Heart left ventricle (tissue), 16 donors: ENCODE measurements around the gene TRIP11. TPM values are rescaled to one million over a fixed set of nuclear protein-coding genes. Genes with fewer than 3 reads are reported as not detected.
"Not testable (repeated sequence)": the region's sequence is repeated elsewhere in the genome, so short reads cannot be mapped to it uniquely, and the experiment has no call there.

Experiments used
- ATAC-seq, 4 donors: fragments of 200-7000 bp; cut with Tn5 transposase; one replicate each; pipeline ENCODE4 v1.9.1; 2020 to 2022; ENCODE audit warnings: moderate library complexity in 4 of 4, mild to moderate bottlenecking in 3 of 4, moderate number of reproducible peaks in 1 of 4
- DNase-seq, 5 donors: peaks; one replicate each; pipeline ENCODE4 v3.0.0-alpha.2; 2020
- H3K27ac ChIP-seq, 12 donors: fragments of 200-600 bp; sonication (generic) in 4 of 12; one replicate each; pipeline versions ENCODE4 v1.5.0 to v1.8.0; 2016 to 2022; ENCODE audit warnings: mild to moderate bottlenecking in 2 of 12
- H3K27me3 ChIP-seq, 9 donors: fragments of 200-600 bp; sonication (generic) in 2 of 9; one replicate each; pipeline versions ENCODE4 v1.5.1 to v1.8.0; 2016 to 2022; ENCODE audit warnings: mild to moderate bottlenecking in 3 of 9
- H3K36me3 ChIP-seq, 9 donors: fragments of 200-600 bp; sonication (generic) in 2 of 9; one replicate each; pipeline versions ENCODE4 v1.5.0 to v1.8.0; 2018 to 2022; ENCODE audit warnings: mild to moderate bottlenecking in 2 of 9
- H3K4me1 ChIP-seq, 12 donors: fragments of 200-600 bp; sonication (generic) in 4 of 12; one replicate each; pipeline versions ENCODE4 v1.5.0 to v1.8.0; 2016 to 2022; ENCODE audit warnings: mild to moderate bottlenecking in 3 of 12
- H3K4me3 ChIP-seq, 12 donors: fragments of 200-600 bp; sonication (generic) in 4 of 12; one replicate each; pipeline versions ENCODE4 v1.5.0 to v1.8.0; 2017 to 2022; ENCODE audit warnings: mild to moderate bottlenecking in 9 of 12, moderate library complexity in 4 of 12
- H3K9me3 ChIP-seq, 12 donors: fragments of 200-600 bp; sonication (generic) in 4 of 12; one replicate each; pipeline versions ENCODE4 v1.5.0 to v1.8.0; 2016 to 2022; ENCODE audit warnings: mild to moderate bottlenecking in 1 of 12
- POLR2A ChIP-seq, 2 donors: fragments of 450-650 bp; IDR thresholded peaks; one replicate each; pipeline ENCODE4 v1.6.1; 2017; ENCODE audit warnings: antibody characterized with exemption in 2 of 2, mild to moderate bottlenecking in 2 of 2, moderate library complexity in 2 of 2
- WGBS, 4 donors: extraction: QIAGEN DNeasy Blood & Tissue Kit in 2 of 4; methylation state at CpG; one replicate each; pipeline versions ENCODE4 v1.1.5 to v1.1.7; 2013 to 2018; 5-methylcytosine and 5-hydroxymethylcytosine counted together
- intact Hi-C, 10 donors: fragments of 100-400 bp; cut with DNase I; formaldehyde crosslinking; loops; one replicate each; pipeline versions ENCODE4 v1.11.1 to v1.14.2; 2022
- polyA plus RNA-seq, 2 donors: library from polyadenylated mRNA; stranded (reverse); fragments of 200-250 nt; gene quantifications; one replicate each; pipeline ENCODE4 v1.2.3, GENCODE V29; 2013
- total RNA-seq, 9 donors: library from RNA; depleted of rRNA in 2 of 9; stranded (reverse); fragments of >200 nt in 2 of 9; fragmentation: NEBNext Ultra II Directional in 3 of 9; extraction: Animal tissue kit (Norgen Biotek cat#: 25700) in 3 of 9; gene quantifications; one replicate each; pipeline versions ENCODE4 v1.1.0 to v1.2.4, GENCODE V29; 2016 to 2023
- TF ChIP-seq, protein P1 (sequence below), 12 donors: fragments of 200-600 bp; sonication (generic) in 4 of 12; IDR thresholded peaks; one replicate each; pipeline versions ENCODE4 v1.5.0 to v1.8.0; 2018 to 2022; ENCODE audit warnings: antibody characterized with exemption in 12 of 12, mild to moderate bottlenecking in 5 of 12
- donor health status: ischemic (EF 13 %, LVEDD 7.1; RV severe dilation, severe dysfunction).
- donor health status: healthy with polysubstance abuse.
- donor health status: DM: no; HTN: yes; CAD: no.
- donor health status: DM: no; HTN: no; CAD: no.
- donor health status: ischemic (EF 25% LVEDD 6.9; RV normal size, moderate dysfunction).
- donor health status: ischemic (EF 25% LVEDD 5.7; RV mildly dilated, moderate dysfunction).
- donor health status: healthy.
- donor health status: DM: yes; HTN: yes; CAD: no.
- donor health status: ischemic (EF 35%, LVEDD 5.7; RV mildly dilated, moderate dysfunction).
- donor health status: nonischemic (EF 11% LVEDD 7.7; RV severe dilation, severe dysfunction).
- donor health status: DM: yes; HTN: yes; CAD: no.
- donor health status: PGD.
- donor health status: ischemic (EF 29% LVEDD 5.4; RV normal size, mild dysfunction).
- donor health status: nonischemic (EF 23%, LVEDD 6.1; RV moderate dilation, normal function).

TRIP11 gene
- total and polyA plus RNA-seq, 11 donors = 4.8 to 68.6 (median 48.7) TPM

- ATAC-seq (no peak), DNase-seq (no peak)
- H3K4me3 ChIP-seq = no peak overlapping the region
- peaks cover 0 to 24% (median 2%) of the 10 kb centered on the region in 9 donors for H3K36me3 ChIP-seq
- intact Hi-C loops = loop anchor here in 1 of 10 donors (10.0 kb wide), 1 partner anchor 45 kb away; no protein-coding TSS in a partner anchor
- H3K27ac ChIP-seq = no peak overlapping the region
- peaks cover 0 to 6% (median 0%) of the 10 kb centered on the region in 12 donors for H3K9me3 ChIP-seq
- TF ChIP-seq, protein P1, sequence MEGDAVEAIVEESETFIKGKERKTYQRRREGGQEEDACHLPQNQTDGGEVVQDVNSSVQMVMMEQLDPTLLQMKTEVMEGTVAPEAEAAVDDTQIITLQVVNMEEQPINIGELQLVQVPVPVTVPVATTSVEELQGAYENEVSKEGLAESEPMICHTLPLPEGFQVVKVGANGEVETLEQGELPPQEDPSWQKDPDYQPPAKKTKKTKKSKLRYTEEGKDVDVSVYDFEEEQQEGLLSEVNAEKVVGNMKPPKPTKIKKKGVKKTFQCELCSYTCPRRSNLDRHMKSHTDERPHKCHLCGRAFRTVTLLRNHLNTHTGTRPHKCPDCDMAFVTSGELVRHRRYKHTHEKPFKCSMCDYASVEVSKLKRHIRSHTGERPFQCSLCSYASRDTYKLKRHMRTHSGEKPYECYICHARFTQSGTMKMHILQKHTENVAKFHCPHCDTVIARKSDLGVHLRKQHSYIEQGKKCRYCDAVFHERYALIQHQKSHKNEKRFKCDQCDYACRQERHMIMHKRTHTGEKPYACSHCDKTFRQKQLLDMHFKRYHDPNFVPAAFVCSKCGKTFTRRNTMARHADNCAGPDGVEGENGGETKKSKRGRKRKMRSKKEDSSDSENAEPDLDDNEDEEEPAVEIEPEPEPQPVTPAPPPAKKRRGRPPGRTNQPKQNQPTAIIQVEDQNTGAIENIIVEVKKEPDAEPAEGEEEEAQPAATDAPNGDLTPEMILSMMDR (IDR thresholded peaks at IDR 0.05) = no peak
- TF ChIP-seq POLR2A (IDR thresholded peaks at IDR 0.05) = no peak
- WGBS, 4 donors = 79 to 87% (median 84%) methylated on average over 3 of the region's 3 CpGs
- no peaks in the 10 kb centered on the region for H3K27me3 ChIP-seq
- no peaks in the 10 kb centered on the region for H3K4me1 ChIP-seq
Observed at GRCh38 chr14:92049781-92050180, 9.9 kb upstream of the TRIP11 start.

DNA sequence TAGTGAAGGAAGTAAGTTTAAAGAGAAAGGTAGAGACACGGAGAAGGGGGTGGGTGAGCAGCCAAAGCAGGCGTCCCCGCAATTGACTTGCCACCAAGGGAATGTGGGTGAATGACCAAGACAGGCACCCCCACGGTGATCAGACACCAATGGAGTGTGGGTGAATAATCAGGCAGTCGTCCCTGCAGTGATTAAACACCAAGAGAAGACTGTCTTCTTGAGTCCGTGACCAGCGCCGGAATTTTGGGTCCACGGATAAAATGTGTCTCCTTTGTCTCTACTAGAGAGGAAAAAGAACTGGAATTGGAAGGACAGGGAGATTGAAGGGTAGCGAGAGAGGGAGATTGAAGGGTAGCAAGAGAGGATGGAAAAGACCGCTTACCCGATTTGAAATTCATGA lies 9.4 kb upstream of the TRIP11 start:
- DNase-seq = not testable (repeated sequence)
- intact Hi-C loops = loop anchor here in 1 of 10 donors (10.0 kb wide), 1 partner anchor 46 kb away; no protein-coding TSS in a partner anchor

GRCh38 chr14:92045904-92046303 lies 6.0 kb upstream of the TRIP11 start:
- not testable (repeated sequence) for ATAC-seq, DNase-seq, H3K27ac ChIP-seq, H3K27me3 ChIP-seq, H3K9me3 ChIP-seq, H3K4me3 ChIP-seq
- Histone ChIP-seq H3K4me1 (peaks cover 0 to 10% (median 5%) of the 10 kb centered on the region in 12 donors), H3K36me3 (peaks cover 0 to 39% (median 2%) of the 10 kb centered on the region in 9 donors)
- intact Hi-C loops = loop anchor here in 1 of 10 donors (10.0 kb wide), 1 partner anchor 49 kb away; no protein-coding TSS in a partner anchor
- 91 to 97% (median 93%) methylated on average over 7 of the region's 7 CpGs for WGBS, 4 donors

More for the DNA sequence above, 9.4 kb upstream of the TRIP11 start:
- not testable (repeated sequence) for H3K27ac ChIP-seq, H3K9me3 ChIP-seq, ATAC-seq, H3K27me3 ChIP-seq, H3K4me3 ChIP-seq, H3K4me1 ChIP-seq
- peaks cover 0 to 29% (median 2%) of the 10 kb centered on the region in 9 donors for H3K36me3 ChIP-seq
- WGBS, 4 donors = 96 to 97% (median 96%) methylated on average over 12 of the region's 12 CpGs

- DNase-seq, ATAC-seq, H3K9me3 ChIP-seq, H3K27me3 ChIP-seq, H3K4me3 ChIP-seq: not testable (repeated sequence)
- intact Hi-C loops = loop anchor here in 4 of 10 donors (5.0 to 10.0 kb wide), 3 partner anchors 53 to 66 kb away; partner anchors contain the start of gene ATXN3 (in 2 of the 4)
- Histone ChIP-seq H3K27ac (peak overlapping the region in 7 of 12 donors; percentile 41 to 99 (median 92)), H3K4me1 (peaks cover 0 to 34% (median 27%) of the 10 kb centered on the region in 12 donors), H3K36me3 (peaks cover 0 to 28% (median 7%) of the 10 kb centered on the region in 9 donors)
- WGBS, 4 donors = 75 to 93% (median 88%) methylated on average over 2 of the region's 2 CpGs
Observed at GRCh38 chr14:92041766-92042165, 1.9 kb upstream of the TRIP11 start.

DNA sequence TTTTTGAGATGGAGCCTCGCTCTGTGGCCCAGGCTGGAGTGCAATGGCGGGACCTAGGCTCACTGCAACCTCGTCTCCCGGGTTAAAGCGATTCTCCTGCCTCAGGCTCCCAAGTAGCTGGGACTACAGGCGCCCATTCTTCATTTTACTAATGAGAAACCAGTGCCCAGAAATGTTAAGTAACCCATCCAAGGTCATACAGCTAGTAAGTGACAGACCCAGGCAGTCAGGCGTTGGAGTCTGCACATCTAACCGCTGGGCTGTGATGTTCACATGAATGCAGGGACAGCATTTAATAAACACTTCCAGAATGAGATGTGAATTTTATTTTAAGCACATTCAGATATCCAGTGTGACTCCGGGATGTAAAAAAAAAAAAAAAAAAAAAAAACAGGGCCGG lies 1.3 kb upstream of the TRIP11 start:
- H3K9me3 ChIP-seq = peaks cover 0 to 6% (median 0%) of the 10 kb centered on the region in 12 donors
- H3K4me1 ChIP-seq = peaks cover 0 to 40% (median 31%) of the 10 kb centered on the region in 12 donors
- DNase-seq = peak in 1 of 5 donors; percentile 35
- no peak for TF ChIP-seq POLR2A (IDR thresholded peaks at IDR 0.05)
- TF ChIP-seq, protein P1 (IDR thresholded peaks at IDR 0.05) = no peak
- H3K27ac ChIP-seq = peak overlapping the region in 11 of 12 donors; percentile 90 to 99 (median 96)
- intact Hi-C loops = loop anchor here in 4 of 10 donors (5.0 to 10.0 kb wide), 3 partner anchors 54 to 66 kb away; partner anchors contain the start of gene ATXN3 (in 2 of the 4)
- WGBS, 4 donors = 65 to 84% (median 74%) methylated on average over 10 of the region's 10 CpGs
- H3K4me3 ChIP-seq = peak overlapping the region in 10 of 12 donors; percentile 58 to 98 (median 86)
- no peaks in the 10 kb centered on the region for H3K27me3 ChIP-seq
- ATAC-seq = peak in 1 of 4 donors; percentile 51
- H3K36me3 ChIP-seq = peaks cover 0 to 23% (median 5%) of the 10 kb centered on the region in 9 donors
